SHP77 treated with DMSO at 0.1 percent for 48 hours (cell line): ENCODE results near the gene TTYH3.

Source experiments
- DNase-seq: peaks from one replicate; lab custom pipeline; 2025; lab: John Stamatoyannopoulos, UW

Gene TTYH3

GRCh38 chr7:2635148-2635668, 3.4 kb downstream of the TTYH3 start:
- DNase-seq, result no peak

- DNase-seq, result no peak
Observed at GRCh38 chr7:2635810-2636701, 4.3 kb downstream of the TTYH3 start.

- no peak for DNase-seq
Observed at GRCh38 chr7:2637066-2637471, 5.3 kb downstream of the TTYH3 start.

- DNase-seq, result no peak
Observed at GRCh38 chr7:2637505-2638223, 5.9 kb downstream of the TTYH3 start.

DNA sequence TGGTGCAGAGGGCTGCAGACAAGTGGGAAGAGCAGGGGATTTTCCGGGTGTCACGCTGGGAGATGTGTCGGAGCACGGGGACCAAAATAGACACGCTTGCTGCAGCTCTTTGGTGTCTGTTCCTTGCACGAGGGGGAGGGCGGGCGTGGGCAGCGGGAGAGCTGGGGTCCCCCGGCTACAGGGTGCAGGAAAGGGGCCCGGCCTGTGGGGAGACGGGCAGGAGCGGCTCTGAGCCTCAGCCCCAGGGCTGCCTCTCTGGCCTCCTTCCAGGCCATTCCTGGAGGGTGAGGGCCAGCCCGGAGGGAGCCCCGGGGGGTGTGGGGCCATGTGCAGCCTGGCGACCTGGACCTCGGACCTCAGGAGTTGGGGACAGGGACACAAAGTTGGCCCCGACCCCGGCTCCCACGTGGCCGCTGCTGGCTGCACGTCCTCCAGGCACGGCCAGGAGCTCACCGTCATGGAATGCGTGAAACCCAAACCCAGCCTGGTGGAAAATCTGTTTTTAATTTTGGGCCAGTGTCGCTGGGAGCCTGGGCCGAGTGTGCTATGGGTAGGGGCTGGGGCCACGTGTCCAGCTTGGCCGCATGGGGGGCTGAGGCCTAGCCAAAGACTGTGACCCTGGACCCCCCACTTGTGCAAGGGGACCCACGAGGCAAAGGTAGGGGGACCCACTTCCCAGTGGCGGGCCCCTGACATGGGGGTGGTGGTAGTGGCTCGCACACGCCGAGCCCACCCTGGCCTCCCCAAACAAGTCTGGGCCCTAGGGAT, 6.6 kb downstream of the TTYH3 start:
- DNase-seq, result no peak

GRCh38 chr7:2639181-2639681, 7.4 kb downstream of the TTYH3 start:
- no peak for DNase-seq

DNA sequence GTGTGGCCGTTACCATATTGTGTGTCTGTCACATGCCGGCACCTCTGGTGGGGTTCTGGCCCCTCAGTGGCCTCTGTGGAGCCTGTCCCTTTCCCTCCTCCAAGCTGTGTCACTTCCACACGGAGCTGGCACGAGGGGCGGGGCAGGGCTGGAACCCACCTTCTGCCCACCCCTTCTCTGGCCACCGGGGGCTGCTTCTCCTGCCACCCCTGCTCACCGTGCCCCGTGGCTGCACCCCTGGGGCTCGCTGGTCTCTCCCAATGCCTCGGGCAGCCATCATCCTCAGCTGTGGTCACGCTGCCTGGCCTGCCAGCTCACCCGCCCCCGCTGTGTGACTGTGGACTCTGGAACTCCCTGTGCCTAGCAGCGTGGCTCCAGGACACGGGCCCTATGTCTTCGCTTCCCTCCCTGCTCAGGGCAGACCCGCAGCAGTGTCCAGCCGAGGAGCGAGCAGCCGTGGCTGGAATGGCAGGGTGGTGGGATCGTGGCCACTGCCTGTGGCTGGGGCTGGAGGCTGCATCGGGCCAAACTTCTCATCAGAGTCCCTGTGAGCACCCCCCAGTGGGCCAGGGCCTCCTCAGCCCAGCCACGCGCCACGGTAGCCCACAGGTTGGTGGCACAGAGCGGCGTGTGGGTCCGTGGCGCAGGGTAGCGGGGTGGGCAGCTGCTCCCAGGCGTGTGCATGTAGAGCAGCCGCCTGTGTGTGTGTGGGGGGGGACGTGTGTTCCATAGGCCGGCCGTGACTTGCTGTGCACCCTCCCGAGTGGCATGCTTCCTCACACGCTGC, 8.1 kb downstream of the TTYH3 start:
- no peak for DNase-seq

GRCh38 chr7:2640482-2640830, 8.7 kb downstream of the TTYH3 start:
- no peak for DNase-seq

- no peak for DNase-seq
Observed at GRCh38 chr7:2640846-2641316, 9.1 kb downstream of the TTYH3 start.

DNA sequence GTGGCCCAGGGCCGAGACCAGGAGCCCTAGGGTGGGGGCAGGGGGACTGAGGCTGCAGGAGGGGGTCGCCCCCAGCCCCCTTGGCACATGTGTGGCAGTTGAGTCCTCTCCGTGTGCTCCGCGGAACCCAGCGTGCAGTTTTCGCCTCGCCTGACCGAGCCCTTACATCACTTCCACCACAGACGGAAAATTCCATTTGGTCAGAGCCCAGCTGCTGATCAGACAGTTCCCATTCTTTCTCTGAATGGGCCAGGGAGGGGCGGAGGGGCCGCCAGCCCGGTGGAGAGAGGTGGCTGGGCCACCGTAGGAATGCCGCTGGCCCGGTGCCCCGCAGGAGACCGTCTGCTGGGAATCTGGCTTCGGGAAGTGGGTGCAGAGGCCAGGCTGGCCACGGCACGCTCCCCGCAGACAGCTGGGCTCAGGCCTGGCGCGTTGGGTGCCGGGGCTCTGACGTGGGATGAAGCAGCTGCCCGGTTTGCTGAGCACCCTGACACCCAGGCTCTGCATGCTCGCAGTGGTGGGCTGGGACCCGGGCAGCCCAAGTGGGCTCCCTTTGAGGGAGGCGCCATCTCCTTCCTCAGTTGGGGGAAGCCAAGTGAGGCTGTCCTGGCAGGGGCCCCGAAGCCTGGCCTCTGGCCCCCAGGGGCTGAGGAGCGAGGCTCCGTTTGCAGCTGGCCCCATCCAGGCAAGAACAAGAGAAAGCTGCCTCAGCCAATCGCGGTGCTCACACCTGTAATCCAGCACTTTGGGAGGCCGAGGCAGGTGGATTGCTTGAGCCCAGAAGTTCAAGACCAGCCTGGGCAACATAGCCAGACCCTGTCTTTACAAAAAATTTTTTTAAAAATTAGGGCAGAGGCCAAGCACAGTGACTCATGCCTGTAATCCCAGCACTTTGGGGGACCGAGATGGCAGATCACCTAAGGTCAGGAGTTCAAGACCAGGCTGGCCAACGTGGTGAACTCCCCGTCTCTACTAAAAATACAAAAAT, 9.9 kb downstream of the TTYH3 start:
- DNase-seq, result peak; percentile 95

GRCh38 chr7:2643386-2644219, 11.8 kb downstream of the TTYH3 start:
- no peak for DNase-seq

- DNase-seq, result no peak
Observed at GRCh38 chr7:2644220-2644561, 12.4 kb downstream of the TTYH3 start.

- DNase-seq, result no peak
Observed at GRCh38 chr7:2644562-2645273, 12.9 kb downstream of the TTYH3 start.

DNA sequence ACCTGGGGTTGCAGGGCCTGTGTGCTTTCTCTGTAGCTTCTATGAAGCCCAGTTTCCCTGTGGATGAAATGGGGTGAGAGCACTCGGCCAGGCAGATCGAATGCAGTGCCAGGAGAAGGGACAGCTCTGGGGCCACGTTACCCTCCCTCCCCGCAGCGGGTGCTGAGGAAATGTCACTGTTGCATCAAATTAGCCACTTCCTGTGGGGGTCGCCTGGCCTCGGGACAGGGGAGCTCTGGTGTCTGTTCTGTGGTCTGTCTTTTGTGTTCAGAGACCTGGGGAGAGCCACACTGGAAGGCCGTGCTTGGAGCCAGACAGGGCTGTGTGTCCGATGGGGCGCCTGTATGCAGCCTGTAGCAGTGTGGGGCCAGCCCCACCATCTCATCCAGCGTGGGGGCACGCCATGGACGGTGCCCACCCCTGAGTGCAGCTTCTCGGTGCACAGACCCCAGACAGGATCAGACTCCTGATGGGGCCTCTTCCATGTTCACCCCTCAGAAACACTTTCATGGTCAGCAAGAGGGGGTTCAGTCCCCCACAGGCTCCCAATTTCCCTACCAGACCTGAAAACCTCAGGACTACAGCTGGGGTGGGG, 13.6 kb downstream of the TTYH3 start:
- DNase-seq, result no peak

GRCh38 chr7:2646336-2646679, 14.5 kb downstream of the TTYH3 start:
- DNase-seq, result no peak

- no peak for DNase-seq
Observed at GRCh38 chr7:2646680-2647571, 15.1 kb downstream of the TTYH3 start.

DNA sequence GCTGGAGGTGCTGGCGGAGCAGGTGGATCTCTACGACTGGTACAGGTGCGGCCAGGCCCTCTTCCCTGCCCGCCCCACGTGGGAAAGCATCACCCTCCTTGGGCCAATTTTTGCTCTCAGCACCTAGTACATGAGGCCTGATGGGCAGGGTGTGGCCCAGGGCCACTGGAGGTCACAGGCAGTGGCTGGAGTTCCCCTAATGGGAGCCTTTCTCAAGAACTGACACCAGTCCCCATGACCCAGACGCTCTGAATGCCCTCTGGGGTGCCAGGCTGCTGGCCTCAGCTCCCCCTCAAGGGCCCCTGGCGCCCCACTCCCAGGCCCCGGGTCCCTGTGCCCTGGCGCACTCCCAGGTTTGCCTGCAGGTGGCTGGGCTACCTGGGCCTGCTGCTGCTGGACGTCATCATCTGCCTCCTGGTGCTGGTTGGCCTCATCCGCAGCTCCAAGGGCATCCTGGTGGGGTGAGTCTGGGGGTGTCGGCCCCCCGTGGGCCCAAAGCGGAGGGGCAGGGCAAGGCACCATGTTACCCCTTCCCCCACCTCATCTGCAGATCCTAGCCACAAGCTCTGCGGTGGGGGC, 15.9 kb downstream of the TTYH3 start:
- no peak for DNase-seq
